GM12891 (cell line): ENCODE measurements around the gene TRIM52.

Source experiments
- POLR2A ChIP-seq: IDR thresholded peaks from 2 replicates; pipeline ENCODE4 v1.6.1; 2011; ENCODE audit warnings: low read depth, low read length, control low read depth
- TAF1 ChIP-seq: IDR thresholded peaks from 2 replicates; pipeline ENCODE4 v1.6.1; 2011; ENCODE audit warnings: low read depth, low read length, control low read depth

- TF ChIP-seq POLR2A (no peak), TAF1 (no peak)
These were observed 27.0 kb downstream of the TRIM52 start for GRCh38 chr5:181233801-181234454.
